Measurements from ENCODE around the gene CD276. TPM values are rescaled to one million over a fixed set of nuclear protein-coding genes. Genes with fewer than 3 reads are reported as not detected.
"Not testable (repeated sequence)": the region's sequence is repeated elsewhere in the genome, so short reads cannot be mapped to it uniquely, and the experiment has no call there.

The CD276 gene
- total RNA-seq, 1 donor from 2014 or later = 207 TPM

- Mint-ChIP-seq H3K9me3 (ENCODE audit: low read depth) (no peaks in the 10 kb centered on the region), H3K27me3 (no peaks in the 10 kb centered on the region), H3K36me3 (ENCODE audit: insufficient read depth) (no peaks in the 10 kb centered on the region), H3K4me3 (ENCODE audit: low read depth) (no peak overlapping the region), H3K27ac (peak overlapping the region; percentile 72), H3K4me1 (ENCODE audit: low read depth) (peaks cover 1% of the 10 kb centered on the region)
- TF ChIP-seq CTCF (IDR thresholded peaks at IDR 0.05; ENCODE audit: unreplicated experiment) = no peak
- no peak for DNase-seq (ENCODE audit: low spot score, unreplicated experiment)
Observed at GRCh38 chr15:73724212-73724611, 40.0 kb downstream of the CD276 start.

- Mint-ChIP-seq H3K4me1 (ENCODE audit: low read depth) (peaks cover 1% of the 10 kb centered on the region), H3K36me3 (ENCODE audit: insufficient read depth) (no peaks in the 10 kb centered on the region), H3K27ac (no peak overlapping the region), H3K9me3 (ENCODE audit: low read depth) (no peaks in the 10 kb centered on the region), H3K4me3 (ENCODE audit: low read depth) (no peak overlapping the region), H3K27me3 (no peaks in the 10 kb centered on the region)
- DNase-seq (ENCODE audit: low spot score, unreplicated experiment) = no peak
- TF ChIP-seq CTCF (IDR thresholded peaks at IDR 0.05; ENCODE audit: unreplicated experiment) = no peak
Observed at GRCh38 chr15:73727330-73727976, 43.3 kb downstream of the CD276 start.

GRCh38 chr15:73732051-73732450, 47.9 kb downstream of the CD276 start:
- H3K4me3 Mint-ChIP-seq (ENCODE audit: low read depth); H3K36me3 Mint-ChIP-seq (ENCODE audit: insufficient read depth); H3K4me1 Mint-ChIP-seq (ENCODE audit: low read depth); DNase-seq (ENCODE audit: low spot score, unreplicated experiment); H3K27ac Mint-ChIP-seq; H3K27me3 Mint-ChIP-seq; H3K9me3 Mint-ChIP-seq (ENCODE audit: low read depth): not testable (repeated sequence)

- Mint-ChIP-seq H3K36me3 (ENCODE audit: insufficient read depth) (no peaks in the 10 kb centered on the region), H3K27me3 (peaks cover 4% of the 10 kb centered on the region), H3K4me1 (ENCODE audit: low read depth) (no peaks in the 10 kb centered on the region), H3K9me3 (ENCODE audit: low read depth) (no peaks in the 10 kb centered on the region), H3K27ac (peak overlapping the region; percentile 16), H3K4me3 (ENCODE audit: low read depth) (no peak overlapping the region)
- no peak for DNase-seq (ENCODE audit: low spot score, unreplicated experiment)
- no peak for TF ChIP-seq CTCF (IDR thresholded peaks at IDR 0.05; ENCODE audit: unreplicated experiment)
Observed at GRCh38 chr15:73732930-73733329, 48.7 kb downstream of the CD276 start.

- peaks cover 9% of the 10 kb centered on the region for H3K4me1 Mint-ChIP-seq (ENCODE audit: low read depth)
- no peak for DNase-seq (ENCODE audit: low spot score, unreplicated experiment)
- H3K27me3 Mint-ChIP-seq = peaks cover 4% of the 10 kb centered on the region
Observed at GRCh38 chr15:73737535-73737934, 53.4 kb downstream of the CD276 start.

More at GRCh38 chr15:73737535-73737934, 53.4 kb downstream of the CD276 start:
- no peaks in the 10 kb centered on the region for H3K36me3 Mint-ChIP-seq (ENCODE audit: insufficient read depth)
- TF ChIP-seq CTCF (IDR thresholded peaks at IDR 0.05; ENCODE audit: unreplicated experiment) = no peak
- H3K9me3 Mint-ChIP-seq (ENCODE audit: low read depth) = no peaks in the 10 kb centered on the region
- H3K27ac Mint-ChIP-seq = no peak overlapping the region
- H3K4me3 Mint-ChIP-seq (ENCODE audit: low read depth) = no peak overlapping the region
